Endothelial cell of umbilical vein (primary cell): ENCODE measurements around the gene SLC39A11. TPM values are rescaled to one million over a fixed set of nuclear protein-coding genes. Genes with fewer than 3 reads are reported as not detected.

Experiments
- BruUV-seq: library from RNA; stranded (reverse); fragments of 400-500 nt; replicated peaks from 2 replicates; lab custom pipeline; 2021; lab: Mats Ljungman, UMichigan
- CTCF ChIA-PET: fragments of 300-600, 350-600 bp; sonication (Branson Sonifier 250); formaldehyde crosslinking; loops from one replicate; lab custom pipeline; 2021; ENCODE audit warnings: antibody characterized with exemption, inconsistent platforms; lab: Charles Lee
- POLR2A ChIA-PET: fragments of 300-600, 350-600 bp; sonication (Branson Sonifier 250); formaldehyde crosslinking; loops from one replicate; lab custom pipeline; 2021; ENCODE audit warnings: antibody characterized with exemption, inconsistent platforms; lab: Charles Lee
- DNase-seq: peaks from one replicate; pipeline ENCODE4 v3.0.0-alpha.2; 2011; ENCODE audit warnings: low read depth, low spot score
- FAIRE-seq: peaks from 2 replicates; lab custom pipeline; 2011; peaks lifted over from hg19 to GRCh38; lab: Jason Lieb, UNC
- H2AFZ ChIP-seq: 2 replicates; pipeline ENCODE4 v1.6.0; 2012; ENCODE audit warnings: low read depth, low read length, control low read depth, inconsistent platforms
- H3K27ac ChIP-seq: 2 replicates; pipeline ENCODE4 v1.5.1; 2011; ENCODE audit warnings: low read depth, mild to moderate bottlenecking, control low read depth, low read length, moderate library complexity; ENCODE audit not compliant: insufficient read depth
- H3K27me3 ChIP-seq, 2 experiments: 2 replicates each; pipeline versions ENCODE4 v1.6.0 to v1.6.1; 2011; ENCODE audit warnings: low read length in 2 of 2, mixed read lengths in 1 of 2; ENCODE audit not compliant: control insufficient read depth in 2 of 2, insufficient read depth in 2 of 2
- H3K36me3 ChIP-seq, 2 experiments: 2 replicates in 1 of 2; 3 replicates in 1 of 2; pipeline ENCODE4 v1.5.1; 2011; ENCODE audit warnings: low read length in 2 of 2, mild to moderate bottlenecking in 1 of 2, moderate library complexity in 1 of 2; ENCODE audit not compliant: control insufficient read depth in 2 of 2, insufficient read depth in 2 of 2; ENCODE audit errors: extremely low read depth in 1 of 2
- H3K4me1 ChIP-seq: 3 replicates; pipeline ENCODE4 v1.5.1; 2011; ENCODE audit warnings: mild to moderate bottlenecking, low read length; ENCODE audit not compliant: control insufficient read depth, insufficient read depth; ENCODE audit errors: extremely low read depth
- H3K4me2 ChIP-seq: 2 replicates; pipeline ENCODE4 v1.6.1; 2011; ENCODE audit warnings: low read length, control low read depth, mixed read lengths; ENCODE audit not compliant: insufficient read depth
- H3K4me3 ChIP-seq, 3 experiments: fragments of 200-600 bp in 1 of 3; sonication (generic), shearing (Covaris generic) in 1 of 3; replicated peaks in 1 of 3; 2 replicates each; pipeline ENCODE4 v1.5.1; 2011 to 2016; ENCODE audit warnings: control low read depth in 3 of 3, low read length in 3 of 3, mild to moderate bottlenecking in 2 of 3, inconsistent platforms in 1 of 3, low read depth in 1 of 3, moderate library complexity in 1 of 3; ENCODE audit not compliant: insufficient read depth in 1 of 3
- H3K79me2 ChIP-seq: 2 replicates; pipeline ENCODE4 v1.6.0; 2012; ENCODE audit warnings: low read length, inconsistent platforms; ENCODE audit not compliant: control insufficient read depth, insufficient read depth
- H3K9ac ChIP-seq: replicated peaks from 2 replicates; pipeline ENCODE3; 2011; ENCODE audit warnings: low read length, control low read depth; ENCODE audit not compliant: insufficient read depth; ENCODE audit errors: extremely low read depth
- H3K9me1 ChIP-seq: replicated peaks from 3 replicates; pipeline ENCODE4 v1.6.0; 2011; ENCODE audit warnings: mild to moderate bottlenecking, low read length; ENCODE audit not compliant: control insufficient read depth, insufficient read depth; ENCODE audit errors: extremely low read depth
- H3K9me3 ChIP-seq: replicated peaks from 2 replicates; pipeline ENCODE4 v1.5.1; 2012; ENCODE audit warnings: low read length, inconsistent platforms; ENCODE audit not compliant: control insufficient read depth, insufficient read depth
- H4K20me1 ChIP-seq: replicated peaks from 2 replicates; pipeline ENCODE3; 2011; ENCODE audit warnings: mild to moderate bottlenecking, low read length; ENCODE audit not compliant: control insufficient read depth, insufficient read depth; ENCODE audit errors: extremely low read depth
- EZH2 ChIP-seq: IDR thresholded peaks from 2 replicates; pipeline ENCODE4 v1.6.1; 2012; ENCODE audit warnings: borderline replicate concordance, low read depth, mild to moderate bottlenecking, moderate library complexity, low read length, inconsistent platforms; ENCODE audit not compliant: severe bottlenecking
- FOS ChIP-seq: IDR thresholded peaks from 2 replicates; pipeline ENCODE4 v1.6.1; 2011; ENCODE audit warnings: mild to moderate bottlenecking, low read length, moderate library complexity, borderline replicate concordance; ENCODE audit not compliant: insufficient read depth
- GATA2 ChIP-seq: IDR thresholded peaks from 2 replicates; pipeline ENCODE4 v1.7.0; 2011; ENCODE audit warnings: low read depth, mild to moderate bottlenecking, moderate library complexity, mixed read lengths, low read length; ENCODE audit not compliant: insufficient read length, insufficient read depth
- JUN ChIP-seq: IDR thresholded peaks from 2 replicates; pipeline ENCODE4 v1.6.1; 2011; ENCODE audit warnings: borderline replicate concordance, low read depth; ENCODE audit not compliant: insufficient read length, insufficient read depth
- MYC ChIP-seq: IDR thresholded peaks from one replicate; pipeline ENCODE4 v1.6.1; 2011; ENCODE audit warnings: mild to moderate bottlenecking, low read depth, low read length
- POLR2A ChIP-seq: IDR thresholded peaks from 2 replicates; pipeline ENCODE4 v1.6.1; 2012; ENCODE audit warnings: low read depth, mild to moderate bottlenecking, control low read depth, low read length
- POLR2AphosphoS5 ChIP-seq: IDR thresholded peaks from 2 replicates; pipeline ENCODE4 v1.6.1; 2012; ENCODE audit warnings: low read depth, mild to moderate bottlenecking, control low read depth, low read length, moderate library complexity; ENCODE audit not compliant: insufficient read depth
- dilution Hi-C: fragments of 300-500 bp; cut with MboI; formaldehyde crosslinking; loops from one replicate; pipeline ENCODE4 v1.15.0; 2019; ENCODE audit warnings: low sequenced_read_pairs; ENCODE audit not compliant: extremely low pct_ligation_motif_present
- intact Hi-C: fragments of 100-400 bp; cut with micrococcal nuclease; formaldehyde crosslinking; loops from one replicate; pipeline ENCODE4 v1.10.0; 2022
- polyA plus RNA-seq, 4 experiments: library from polyadenylated mRNA; depleted of rRNA in 3 of 4; stranded (reverse) in 3 of 4; unstranded in 1 of 4; fragments of >200 nt; gene quantifications; 2 replicates each; pipeline versions ENCODE4 v1.2.1 to v1.2.3, GENCODE V29; 2011 to 2012; ENCODE audit warnings: missing spikeins in 1 of 4
- total RNA-seq: library from RNA; stranded (reverse); gene quantifications from 2 replicates; pipeline ENCODE4 v1.2.3, GENCODE V29; 2021
- TF ChIP-seq, protein P1 (sequence below), 2 donors: IDR thresholded peaks; 1 replicate in 1 of 2; 2 replicates in 1 of 2; pipeline ENCODE4 v1.5.1; 2011; ENCODE audit warnings: low read length in 2 of 2, mild to moderate bottlenecking in 2 of 2, moderate library complexity in 2 of 2, control low read depth in 1 of 2, inconsistent platforms in 1 of 2, low read depth in 1 of 2; ENCODE audit not compliant: insufficient read depth in 1 of 2; ENCODE audit errors: extremely low read depth in 1 of 2
- TF ChIP-seq, protein P2 (sequence below): IDR thresholded peaks from 2 replicates; pipeline ENCODE4 v1.6.1; 2011; ENCODE audit not compliant: insufficient read depth, insufficient read length

The SLC39A11 gene
- total and polyA plus RNA-seq, 2 donors (not counting 3 experiments of a cell fraction or from before 2014, with no cell fraction given), result 8.1 to 11.9 TPM

- Histone ChIP-seq H3K4me1 (no peaks in the 10 kb centered on the region), H4K20me1 (no peaks in the 10 kb centered on the region), H3K9ac (no peak overlapping the region), H3K4me3 (no peak overlapping the region), H2AFZ (no peak overlapping the region), H3K79me2 (no peaks in the 10 kb centered on the region), H3K4me2 (no peak overlapping the region), H3K9me3 (no peaks in the 10 kb centered on the region), H3K27ac (no peak overlapping the region), H3K9me1 (no peaks in the 10 kb centered on the region), H3K27me3 (no peaks in the 10 kb centered on the region), H3K36me3 (no peaks in the 10 kb centered on the region)
- BruUV-seq, result no TSS peak
- ChIA-PET POLR2A (no interaction called here), CTCF (no interaction called here)
- dilution Hi-C loops (no loop called here), intact Hi-C loops (no loop called here)
- no peak for FAIRE-seq
- TF ChIP-seq FOS (no peak), GATA2 (no peak), POLR2A (no peak), MYC (no peak), EZH2 (no peak), JUN (no peak), POLR2AphosphoS5 (no peak)
- TF ChIP-seq, protein P1, sequence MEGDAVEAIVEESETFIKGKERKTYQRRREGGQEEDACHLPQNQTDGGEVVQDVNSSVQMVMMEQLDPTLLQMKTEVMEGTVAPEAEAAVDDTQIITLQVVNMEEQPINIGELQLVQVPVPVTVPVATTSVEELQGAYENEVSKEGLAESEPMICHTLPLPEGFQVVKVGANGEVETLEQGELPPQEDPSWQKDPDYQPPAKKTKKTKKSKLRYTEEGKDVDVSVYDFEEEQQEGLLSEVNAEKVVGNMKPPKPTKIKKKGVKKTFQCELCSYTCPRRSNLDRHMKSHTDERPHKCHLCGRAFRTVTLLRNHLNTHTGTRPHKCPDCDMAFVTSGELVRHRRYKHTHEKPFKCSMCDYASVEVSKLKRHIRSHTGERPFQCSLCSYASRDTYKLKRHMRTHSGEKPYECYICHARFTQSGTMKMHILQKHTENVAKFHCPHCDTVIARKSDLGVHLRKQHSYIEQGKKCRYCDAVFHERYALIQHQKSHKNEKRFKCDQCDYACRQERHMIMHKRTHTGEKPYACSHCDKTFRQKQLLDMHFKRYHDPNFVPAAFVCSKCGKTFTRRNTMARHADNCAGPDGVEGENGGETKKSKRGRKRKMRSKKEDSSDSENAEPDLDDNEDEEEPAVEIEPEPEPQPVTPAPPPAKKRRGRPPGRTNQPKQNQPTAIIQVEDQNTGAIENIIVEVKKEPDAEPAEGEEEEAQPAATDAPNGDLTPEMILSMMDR (IDR thresholded peaks at IDR 0.05; ENCODE audit: extremely low read depth in 1 of 2, insufficient read depth in 1 of 2, low read depth in 1 of 2, low read length in 2 of 2), result no peak
- TF ChIP-seq, protein P2, sequence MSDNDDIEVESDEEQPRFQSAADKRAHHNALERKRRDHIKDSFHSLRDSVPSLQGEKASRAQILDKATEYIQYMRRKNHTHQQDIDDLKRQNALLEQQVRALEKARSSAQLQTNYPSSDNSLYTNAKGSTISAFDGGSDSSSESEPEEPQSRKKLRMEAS, result no peak
- no peak for DNase-seq
Observed at GRCh38 chr17:72797142-72797541, 295.3 kb downstream of the SLC39A11 start.
